GM19455 (cell line): ENCODE measurements around the gene ADAMTS3.
"Not testable (repeated sequence)": the region's sequence is repeated elsewhere in the genome, so short reads cannot be mapped to it uniquely, and the experiment has no call there.

Experiments
- ATAC-seq: cut with Tn5 transposase; IDR thresholded peaks from one replicate; pipeline ENCODE4 v1.9.1; 2021; ENCODE audit not compliant: unreplicated experiment

ADAMTS3 gene

GRCh38 chr4:72484981-72485380 is 84.0 kb downstream of the ADAMTS3 start:
- ATAC-seq, result no peak

DNA sequence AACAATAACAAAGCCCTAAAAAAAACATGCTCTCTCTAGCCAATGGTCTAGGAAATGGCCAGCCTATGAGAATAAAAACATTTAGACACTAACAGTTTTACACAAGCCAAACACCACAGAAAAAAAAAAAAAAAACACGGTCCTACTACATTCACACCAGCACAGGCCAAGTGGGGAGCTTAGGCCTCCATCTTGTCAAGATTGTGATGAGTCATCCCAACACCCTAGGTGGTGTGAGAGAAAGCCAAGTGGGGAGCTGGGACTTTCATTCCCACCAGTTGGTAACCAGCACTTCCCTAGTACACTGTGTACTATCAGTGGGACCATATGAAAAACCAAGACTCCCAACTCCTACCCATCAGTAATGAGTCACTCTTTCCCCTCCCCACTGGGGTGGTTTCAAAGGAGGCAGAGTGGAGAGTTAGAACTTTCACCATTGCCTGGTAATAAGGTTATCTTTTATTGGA is 95.6 kb downstream of the ADAMTS3 start:
- no peak for ATAC-seq

GRCh38 chr4:72471816-72472215 is 97.2 kb downstream of the ADAMTS3 start:
- ATAC-seq, result no peak

DNA sequence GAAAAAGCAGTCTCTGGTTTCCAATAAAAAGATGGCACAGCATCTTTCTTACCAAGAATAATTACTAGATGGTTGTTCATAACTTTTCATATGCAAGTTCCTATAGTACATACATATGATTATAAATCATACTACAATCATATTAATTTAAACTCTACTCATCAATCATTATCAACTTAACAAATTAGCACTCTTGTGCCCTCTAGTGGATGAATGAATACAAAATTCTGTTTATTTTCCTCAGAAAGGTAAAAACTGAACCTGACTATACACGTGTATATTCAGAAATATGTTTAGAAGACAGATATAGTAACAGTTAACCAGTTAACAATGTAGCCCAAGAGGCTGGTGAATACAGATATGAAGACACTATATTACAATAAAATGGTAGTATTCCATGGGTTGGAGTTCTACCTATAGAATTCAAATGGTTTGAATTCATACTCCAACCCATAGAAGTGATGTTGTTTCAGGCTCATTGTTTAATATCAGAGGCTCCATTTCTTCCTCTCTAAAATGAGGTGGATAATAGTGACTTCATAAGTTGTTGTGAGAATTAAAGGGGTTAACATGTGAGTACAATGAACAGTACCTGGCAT is 100.0 kb downstream of the ADAMTS3 start:
- no peak for ATAC-seq

GRCh38 chr4:72467633-72468032 is 101.4 kb downstream of the ADAMTS3 start:
- ATAC-seq, result no peak

- ATAC-seq, result no peak
Measured at GRCh38 chr4:72463724-72464123, 105.3 kb downstream of the ADAMTS3 start.

DNA sequence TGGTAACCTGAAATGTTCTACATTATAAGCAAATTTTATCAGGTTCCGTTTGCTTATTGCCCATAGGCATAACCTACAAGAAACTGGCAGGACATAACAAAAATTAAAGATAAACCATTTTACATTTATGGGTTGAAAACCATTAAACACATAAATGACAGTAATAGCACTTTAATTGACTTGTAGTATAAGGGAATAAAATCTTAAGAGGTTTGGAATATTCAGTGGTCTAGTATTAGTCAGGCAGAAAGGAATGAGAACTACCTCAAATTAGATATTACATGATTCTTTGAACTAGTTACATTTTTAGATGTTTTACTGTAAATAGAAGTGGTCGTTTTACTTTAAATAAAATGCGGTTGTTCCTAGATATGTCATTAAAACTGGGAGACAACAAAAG is 111.9 kb downstream of the ADAMTS3 start:
- no peak for ATAC-seq

DNA sequence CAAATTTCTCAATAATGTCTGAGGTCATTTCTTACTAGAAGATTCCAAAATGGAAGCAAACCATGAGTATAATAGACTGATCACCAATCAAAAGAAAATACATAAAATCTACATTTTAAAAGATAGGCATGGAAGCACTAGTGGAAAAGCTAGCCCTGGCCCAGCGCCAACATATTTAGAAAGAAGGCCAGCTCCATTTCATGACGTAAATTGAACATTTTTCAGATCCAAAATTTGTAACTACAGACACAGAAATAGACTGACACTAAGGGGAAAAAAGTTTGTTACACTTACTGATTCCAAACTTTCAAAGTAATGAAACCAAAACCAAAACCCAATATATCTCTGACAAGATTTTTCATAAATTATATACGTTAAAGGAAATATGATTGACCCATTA is 117.7 kb downstream of the ADAMTS3 start:
- no peak for ATAC-seq

DNA sequence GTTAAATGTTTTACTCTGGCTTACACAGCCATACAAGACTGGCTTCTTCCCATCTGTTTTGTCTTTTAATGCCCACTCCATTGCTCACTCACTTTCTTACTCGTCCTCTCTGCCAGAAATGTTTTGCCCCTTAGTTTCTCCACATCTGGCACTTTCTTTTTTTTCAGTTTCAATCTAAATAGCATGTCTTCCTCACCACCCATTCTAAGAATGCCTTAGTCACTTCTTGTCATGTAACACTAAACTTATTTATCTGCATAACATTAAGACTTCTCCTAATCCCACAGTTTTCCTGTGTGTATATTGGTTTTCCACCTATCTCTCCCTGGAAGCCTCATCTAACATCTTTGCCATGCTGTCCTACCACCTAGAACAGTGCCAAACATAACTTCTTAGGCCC is 119.3 kb downstream of the ADAMTS3 start:
- ATAC-seq, result no peak

- no peak for ATAC-seq
Measured at GRCh38 chr4:72448231-72448630, 120.8 kb downstream of the ADAMTS3 start.

DNA sequence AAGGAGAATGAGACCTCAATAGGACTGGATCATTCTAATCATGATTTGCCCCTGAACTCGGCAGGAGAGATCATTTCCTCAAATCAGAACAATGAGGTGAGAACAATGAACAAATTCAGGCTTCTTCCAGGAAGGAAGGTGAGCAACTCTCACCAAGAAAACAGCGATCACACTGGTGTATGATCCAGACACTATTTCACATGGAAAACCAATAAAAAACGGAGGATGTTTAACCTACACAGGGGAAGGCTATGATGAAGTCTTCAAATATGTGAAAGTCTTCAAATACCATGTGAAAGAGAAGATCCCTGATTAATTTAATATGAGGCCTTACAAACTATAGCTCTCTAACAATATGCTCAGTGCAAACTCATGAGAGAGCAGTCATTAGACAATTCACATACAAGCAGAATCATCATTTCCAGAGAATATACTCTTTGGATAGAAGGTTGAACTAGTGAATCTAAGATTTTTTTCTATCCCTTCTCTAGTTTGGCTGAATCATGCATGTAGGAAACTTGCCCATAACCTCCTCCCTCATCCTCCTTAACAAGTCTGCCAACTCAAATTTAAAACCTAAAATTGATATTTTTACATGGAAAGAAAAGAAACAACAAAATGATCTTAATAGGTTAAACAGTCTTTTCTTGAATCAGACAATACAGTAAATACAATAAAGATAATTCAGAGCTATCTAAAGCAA is 122.5 kb downstream of the ADAMTS3 start:
- no peak for ATAC-seq

DNA sequence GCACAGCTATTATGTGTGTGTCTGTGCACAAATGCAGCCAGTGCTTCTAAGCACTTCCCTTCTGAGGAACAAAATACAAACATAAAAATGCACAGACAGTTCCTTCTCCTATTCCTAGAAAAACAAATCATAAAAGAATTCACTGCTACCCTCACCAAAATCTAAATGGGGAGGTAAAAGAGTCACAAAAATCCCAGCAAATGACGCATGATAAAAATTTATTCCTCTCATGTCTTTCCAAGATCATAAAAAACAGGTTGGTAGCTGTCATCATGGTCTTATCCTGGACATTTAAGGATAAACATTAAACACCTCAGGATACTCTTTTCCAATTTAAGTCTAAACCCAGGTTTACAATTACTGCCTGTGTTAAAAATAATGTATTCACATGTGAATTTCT is 124.9 kb downstream of the ADAMTS3 start:
- no peak for ATAC-seq

DNA sequence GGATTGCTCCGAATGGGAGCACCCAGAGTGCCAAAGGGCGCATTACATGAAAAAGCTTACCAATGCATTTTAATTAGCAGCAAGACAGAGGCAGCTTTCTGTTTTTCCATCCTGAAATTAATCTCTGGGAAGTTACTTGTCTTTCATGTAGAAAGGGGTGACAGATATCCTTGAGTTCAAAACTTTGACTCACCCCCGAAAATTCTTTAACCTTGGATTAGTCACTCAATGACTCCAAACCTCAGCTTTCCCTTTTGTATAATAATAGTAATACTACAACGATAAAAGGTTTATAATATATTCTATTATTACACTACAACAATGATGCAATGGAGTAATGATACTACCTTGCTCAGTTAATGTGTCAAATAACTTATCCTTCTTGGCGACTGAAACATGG is 126.3 kb downstream of the ADAMTS3 start:
- ATAC-seq, result no peak

GRCh38 chr4:72442147-72442546 is 126.9 kb downstream of the ADAMTS3 start:
- no peak for ATAC-seq

DNA sequence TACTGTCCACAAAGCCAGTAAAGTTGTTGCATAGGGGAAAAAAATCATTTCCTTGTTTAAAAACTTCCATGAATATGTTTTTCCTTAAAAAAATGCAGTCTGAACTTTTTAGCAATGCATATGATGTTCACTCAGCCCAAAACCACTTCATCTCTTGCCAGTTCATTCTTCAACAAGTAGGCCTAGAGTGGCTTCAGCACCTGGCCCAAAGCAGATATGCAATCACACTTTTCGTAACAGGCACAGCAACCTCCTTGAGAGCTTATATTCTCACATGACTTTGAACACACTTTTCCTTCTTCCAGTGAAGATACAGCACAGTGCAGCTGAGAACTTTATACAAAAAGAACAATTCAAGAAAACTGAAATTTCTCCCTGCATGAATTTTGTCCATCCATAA is 128.6 kb downstream of the ADAMTS3 start:
- ATAC-seq, result no peak

DNA sequence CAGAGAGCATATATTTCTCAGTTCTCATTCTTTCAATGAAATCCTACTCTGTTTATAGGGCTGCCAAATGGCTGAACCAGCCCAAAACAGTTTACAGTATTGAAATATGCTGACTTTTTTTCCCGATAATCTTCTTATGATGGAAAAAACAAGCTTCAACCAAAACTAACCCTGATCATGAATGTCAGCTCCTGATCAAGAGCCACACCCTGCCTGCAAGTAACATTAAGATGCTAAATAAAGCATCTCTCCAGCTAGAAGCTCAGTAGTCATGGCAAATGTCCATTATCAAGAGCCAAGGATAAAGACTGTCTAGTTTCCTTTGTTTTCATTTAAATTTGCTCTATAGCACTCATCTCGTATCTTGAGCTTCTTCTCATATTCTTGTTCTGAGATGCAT is 136.0 kb downstream of the ADAMTS3 start:
- no peak for ATAC-seq

DNA sequence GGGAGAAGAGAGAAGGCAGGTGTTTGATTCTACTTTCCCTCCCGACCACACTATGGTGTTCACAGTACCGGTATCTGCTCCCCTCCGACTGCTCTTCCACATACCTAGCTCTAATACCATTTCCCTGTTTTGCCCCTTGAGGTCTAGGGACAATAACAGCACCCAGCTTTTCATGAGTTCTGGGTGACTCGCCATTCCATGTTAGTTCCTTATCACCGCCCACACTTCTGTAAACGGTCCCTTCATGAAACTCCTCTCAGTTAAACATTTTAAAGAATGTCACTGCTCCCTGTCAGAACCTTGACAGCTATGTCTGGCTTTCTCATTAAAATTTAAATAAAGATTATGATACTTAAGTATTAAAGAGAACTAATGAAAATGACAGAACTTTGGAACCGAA is 136.7 kb downstream of the ADAMTS3 start:
- ATAC-seq, result no peak

GRCh38 chr4:72430988-72431387 is 138.0 kb downstream of the ADAMTS3 start:
- ATAC-seq, result no peak

GRCh38 chr4:72430050-72430449 is 139.0 kb downstream of the ADAMTS3 start:
- no peak for ATAC-seq

DNA sequence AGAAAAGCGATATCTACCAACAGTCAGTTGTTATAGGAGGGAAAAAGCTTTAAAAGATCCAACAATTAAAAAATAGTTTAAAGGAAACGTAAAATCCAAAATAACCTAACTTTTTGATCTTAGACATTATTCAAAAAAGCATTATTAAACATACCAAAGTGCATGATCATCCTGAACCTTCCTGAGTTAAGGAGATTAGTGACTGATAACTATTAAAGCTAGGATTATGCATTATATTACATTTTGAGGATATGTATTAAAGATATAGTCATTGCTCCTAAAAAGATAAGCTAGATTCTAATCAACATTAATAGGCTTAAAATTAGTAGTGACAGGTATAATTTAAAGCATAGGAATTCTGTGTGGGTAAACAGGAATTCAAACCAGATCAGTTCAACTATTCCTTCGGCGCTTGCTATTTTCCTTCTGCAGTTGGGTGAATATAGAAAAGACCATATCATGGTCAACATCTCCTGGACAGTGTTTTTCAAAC is 139.6 kb downstream of the ADAMTS3 start:
- no peak for ATAC-seq

DNA sequence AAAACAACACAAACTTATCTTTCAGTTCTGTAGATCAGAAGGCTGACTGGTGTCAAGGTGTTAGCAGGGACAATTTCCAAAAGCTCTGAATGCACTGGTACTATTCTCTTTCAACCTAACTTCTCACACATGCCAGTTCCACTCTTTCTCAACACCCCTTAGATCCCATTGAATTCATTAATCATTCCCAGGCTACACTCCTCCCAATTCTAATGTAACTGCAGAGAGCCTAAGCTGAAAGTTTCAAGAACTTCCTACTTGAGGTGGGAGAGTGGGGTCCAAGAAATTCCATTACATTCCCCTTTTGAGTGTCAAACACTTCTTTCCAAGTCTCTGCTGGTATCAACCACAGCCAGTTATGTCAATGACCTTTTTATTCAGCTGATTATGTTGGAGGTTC is 142.0 kb downstream of the ADAMTS3 start:
- no peak for ATAC-seq

GRCh38 chr4:72425908-72426307 is 143.1 kb downstream of the ADAMTS3 start:
- not testable (repeated sequence) for ATAC-seq

DNA sequence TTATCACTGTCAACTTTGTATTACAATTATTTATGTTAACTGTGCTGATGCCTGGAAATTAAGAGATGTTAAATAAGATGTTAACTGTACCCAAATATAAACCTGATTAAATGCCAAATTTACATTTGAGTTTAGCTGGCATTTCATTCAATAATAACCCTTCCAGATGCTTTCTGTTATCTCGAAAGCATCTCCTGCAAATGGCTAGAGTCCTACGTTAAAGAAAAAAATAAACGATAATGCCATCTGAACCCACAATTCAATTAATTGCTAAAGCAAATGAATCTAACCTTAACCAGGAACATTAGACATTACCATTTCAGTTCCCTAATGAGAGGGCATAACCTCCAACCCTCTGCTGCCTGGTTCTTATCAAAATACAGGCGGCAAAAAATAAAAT is 145.0 kb downstream of the ADAMTS3 start:
- ATAC-seq, result no peak
